ENCODE measurements around the gene GCN1. TPM values are rescaled to one million over a fixed set of nuclear protein-coding genes. Genes with fewer than 3 reads are reported as not detected.

Gene GCN1
- total and polyA plus RNA-seq, 2 experiments from 2014 or later = 27.0 to 76.0 TPM

DNA sequence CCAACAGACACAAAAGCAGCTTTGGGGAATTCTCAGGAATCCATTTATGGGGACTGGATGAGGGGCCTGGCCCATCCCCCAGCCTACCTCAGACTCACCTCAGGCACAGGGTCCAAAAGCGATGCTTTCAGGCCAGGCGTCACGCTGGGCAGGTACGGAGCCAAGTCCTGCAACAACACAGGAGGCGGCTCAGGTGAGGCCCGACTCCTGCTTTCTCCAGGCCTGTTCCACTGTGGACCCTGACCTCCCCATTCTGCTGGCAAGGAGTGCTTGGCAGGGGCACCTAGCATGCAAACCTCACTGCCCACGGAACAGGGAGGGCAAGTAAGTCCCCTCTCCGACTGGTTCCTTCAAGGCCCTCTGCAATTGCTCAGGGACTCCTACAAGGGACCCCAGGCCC lies 49.4 kb downstream of the GCN1 start:
- Histone ChIP-seq H3K9me3 (ENCODE audit: low read depth) (no peaks in the 10 kb centered on the region), H3K27ac (no peak overlapping the region), H3K36me3 (peaks cover 84% of the 10 kb centered on the region), H3K4me3 (no peak overlapping the region), H3K27me3 (no peaks in the 10 kb centered on the region), H3K4me1 (ENCODE audit: low read depth) (no peaks in the 10 kb centered on the region)
- no peak for DNase-seq (ENCODE audit: low read depth in 1 of 2, low spot score in 1 of 2)
- TF ChIP-seq, protein P1, sequence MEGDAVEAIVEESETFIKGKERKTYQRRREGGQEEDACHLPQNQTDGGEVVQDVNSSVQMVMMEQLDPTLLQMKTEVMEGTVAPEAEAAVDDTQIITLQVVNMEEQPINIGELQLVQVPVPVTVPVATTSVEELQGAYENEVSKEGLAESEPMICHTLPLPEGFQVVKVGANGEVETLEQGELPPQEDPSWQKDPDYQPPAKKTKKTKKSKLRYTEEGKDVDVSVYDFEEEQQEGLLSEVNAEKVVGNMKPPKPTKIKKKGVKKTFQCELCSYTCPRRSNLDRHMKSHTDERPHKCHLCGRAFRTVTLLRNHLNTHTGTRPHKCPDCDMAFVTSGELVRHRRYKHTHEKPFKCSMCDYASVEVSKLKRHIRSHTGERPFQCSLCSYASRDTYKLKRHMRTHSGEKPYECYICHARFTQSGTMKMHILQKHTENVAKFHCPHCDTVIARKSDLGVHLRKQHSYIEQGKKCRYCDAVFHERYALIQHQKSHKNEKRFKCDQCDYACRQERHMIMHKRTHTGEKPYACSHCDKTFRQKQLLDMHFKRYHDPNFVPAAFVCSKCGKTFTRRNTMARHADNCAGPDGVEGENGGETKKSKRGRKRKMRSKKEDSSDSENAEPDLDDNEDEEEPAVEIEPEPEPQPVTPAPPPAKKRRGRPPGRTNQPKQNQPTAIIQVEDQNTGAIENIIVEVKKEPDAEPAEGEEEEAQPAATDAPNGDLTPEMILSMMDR (IDR thresholded peaks at IDR 0.05; ENCODE audit: low read depth, low read length) = no peak

DNA sequence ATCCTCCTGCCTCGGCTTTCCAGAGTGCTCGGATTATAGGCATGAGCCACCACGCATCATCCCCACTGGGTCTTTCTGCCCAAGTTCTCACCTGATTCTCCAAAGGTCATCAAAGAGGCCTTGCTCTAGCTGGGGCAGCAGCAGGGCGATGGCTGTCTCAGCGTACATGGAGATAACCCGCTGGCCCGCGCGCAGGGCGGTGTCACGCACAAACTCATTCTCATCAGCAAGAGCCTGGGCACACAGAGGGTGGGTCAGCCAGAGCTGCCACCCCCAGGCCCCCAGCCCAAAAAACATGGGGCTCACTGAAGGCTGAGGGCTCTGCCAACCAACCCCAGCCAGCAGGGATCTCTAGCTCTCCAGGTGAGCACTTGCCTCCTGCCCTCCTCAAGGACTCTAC lies 50.3 kb downstream of the GCN1 start:
- no peaks in the 10 kb centered on the region for H3K4me1 ChIP-seq (ENCODE audit: low read depth)
- peaks cover 80% of the 10 kb centered on the region for H3K36me3 ChIP-seq
- no peak overlapping the region for H3K27ac ChIP-seq
- no peaks in the 10 kb centered on the region for H3K9me3 ChIP-seq (ENCODE audit: low read depth)
- H3K27me3 ChIP-seq = no peaks in the 10 kb centered on the region
- TF ChIP-seq, protein P1 (IDR thresholded peaks at IDR 0.05; ENCODE audit: low read depth, low read length) = no peak
- no peak overlapping the region for H3K4me3 ChIP-seq
- DNase-seq (ENCODE audit: low read depth in 1 of 2, low spot score in 1 of 2) = no peak

GRCh38 chr12:120142231-120142877 lies 52.2 kb downstream of the GCN1 start:
- Histone ChIP-seq H3K4me1 (ENCODE audit: low read depth) (no peaks in the 10 kb centered on the region), H3K4me3 (no peak overlapping the region), H3K27ac (no peak overlapping the region), H3K36me3 (peaks cover 81% of the 10 kb centered on the region), H3K27me3 (no peaks in the 10 kb centered on the region), H3K9me3 (ENCODE audit: low read depth) (no peaks in the 10 kb centered on the region)
- TF ChIP-seq, protein P1 (IDR thresholded peaks at IDR 0.05; ENCODE audit: low read depth, low read length) = no peak
- no peak for DNase-seq (ENCODE audit: low read depth in 1 of 2, low spot score in 1 of 2)

DNA sequence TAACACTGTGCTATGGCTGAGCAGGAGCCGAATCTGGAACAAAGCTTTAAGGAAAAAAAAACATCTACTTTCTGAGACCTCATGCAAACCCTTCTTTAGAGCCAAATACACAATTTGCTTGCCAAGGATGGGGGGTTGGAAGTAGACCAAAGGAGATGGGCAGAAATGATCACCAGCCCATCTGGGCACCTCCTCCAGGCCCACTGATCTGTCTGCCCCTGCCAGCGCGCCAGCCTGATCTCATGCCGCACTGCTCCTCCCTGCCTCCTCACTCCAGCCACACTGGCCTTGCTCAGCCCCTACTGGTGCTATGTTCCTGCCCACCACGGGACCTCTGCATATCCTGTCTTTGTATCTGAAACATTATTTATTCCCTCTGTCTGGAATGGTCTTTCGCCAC lies 53.2 kb downstream of the GCN1 start:
- DNase-seq (ENCODE audit: low read depth in 1 of 2, low spot score in 1 of 2) = no peak
- H3K36me3 ChIP-seq = peaks cover 80% of the 10 kb centered on the region
- TF ChIP-seq, protein P1 (IDR thresholded peaks at IDR 0.05; ENCODE audit: low read depth, low read length) = no peak
- H3K4me1 ChIP-seq (ENCODE audit: low read depth) = no peaks in the 10 kb centered on the region
- H3K9me3 ChIP-seq (ENCODE audit: low read depth) = no peaks in the 10 kb centered on the region
- H3K27ac ChIP-seq = no peak overlapping the region
- H3K27me3 ChIP-seq = no peaks in the 10 kb centered on the region
- H3K4me3 ChIP-seq = no peak overlapping the region

DNA sequence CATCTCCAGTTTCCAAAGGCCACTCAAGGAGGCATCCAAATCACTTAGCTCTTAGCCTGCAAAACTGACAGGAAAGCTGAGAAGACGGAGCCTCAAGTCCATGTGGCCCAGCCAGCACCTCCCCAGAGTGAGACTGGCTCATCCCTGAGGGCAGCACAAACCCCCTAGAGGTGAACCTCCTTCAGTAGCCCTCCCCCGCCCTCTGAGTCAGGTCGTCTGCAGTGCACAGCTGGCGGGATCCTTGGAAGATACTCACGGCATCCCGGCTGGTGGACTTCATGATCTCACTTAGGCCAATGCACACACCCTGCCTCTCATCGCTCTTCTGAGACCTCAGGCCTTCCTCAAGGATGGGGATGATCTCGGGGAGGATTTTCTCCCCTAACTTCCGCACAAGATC lies 53.9 kb downstream of the GCN1 start:
- no peaks in the 10 kb centered on the region for H3K4me1 ChIP-seq (ENCODE audit: low read depth)
- TF ChIP-seq, protein P1 (IDR thresholded peaks at IDR 0.05; ENCODE audit: low read depth, low read length) = no peak
- no peak for DNase-seq (ENCODE audit: low read depth in 1 of 2, low spot score in 1 of 2)
- H3K27me3 ChIP-seq = no peaks in the 10 kb centered on the region
- no peak overlapping the region for H3K4me3 ChIP-seq
- H3K27ac ChIP-seq = no peak overlapping the region
- H3K9me3 ChIP-seq (ENCODE audit: low read depth) = no peaks in the 10 kb centered on the region
- peaks cover 82% of the 10 kb centered on the region for H3K36me3 ChIP-seq

All from cardiac muscle cell (in vitro differentiated cells and primary cell).